ENCODE results near the gene ZBTB11. TPM values are rescaled to one million over a fixed set of nuclear protein-coding genes. Genes with fewer than 3 reads are reported as not detected.
"Not testable (repeated sequence)": the region's sequence is repeated elsewhere in the genome, so short reads cannot be mapped to it uniquely, and the experiment has no call there.

Gene ZBTB11
- total RNA-seq, 1 donor from 2014 or later, result 18.4 TPM

GRCh38 chr3:101643009-101643844 is 33.7 kb downstream of the ZBTB11 start:
- DNase-seq (ENCODE audit: low read depth, low spot score), result no peak

GRCh38 chr3:101642441-101642840 is 34.5 kb downstream of the ZBTB11 start:
- DNase-seq (ENCODE audit: low read depth, low spot score), result no peak

- not testable (repeated sequence) for DNase-seq (ENCODE audit: low read depth, low spot score)
These were observed 35.4 kb downstream of the ZBTB11 start for GRCh38 chr3:101641397-101642115.

GRCh38 chr3:101640256-101640655 is 36.7 kb downstream of the ZBTB11 start:
- no peak for DNase-seq (ENCODE audit: low read depth, low spot score)

GRCh38 chr3:101639280-101639963 is 37.5 kb downstream of the ZBTB11 start:
- no peak for DNase-seq (ENCODE audit: low read depth, low spot score)

GRCh38 chr3:101638261-101638745 is 38.6 kb downstream of the ZBTB11 start:
- DNase-seq (ENCODE audit: low read depth, low spot score), result no peak

- DNase-seq (ENCODE audit: low read depth, low spot score), result no peak
These were observed 39.5 kb downstream of the ZBTB11 start for GRCh38 chr3:101637451-101637850.

- DNase-seq (ENCODE audit: low read depth, low spot score), result no peak
These were observed 40.8 kb downstream of the ZBTB11 start for GRCh38 chr3:101635954-101636798.

- DNase-seq (ENCODE audit: low read depth, low spot score), result no peak
These were observed 41.6 kb downstream of the ZBTB11 start for GRCh38 chr3:101635345-101635744.

GRCh38 chr3:101634591-101635196 is 42.2 kb downstream of the ZBTB11 start:
- DNase-seq (ENCODE audit: low read depth, low spot score), result no peak

- no peak for DNase-seq (ENCODE audit: low read depth, low spot score)
These were observed 43.7 kb downstream of the ZBTB11 start for GRCh38 chr3:101633186-101633585.

- no peak for DNase-seq (ENCODE audit: low read depth, low spot score)
These were observed 44.3 kb downstream of the ZBTB11 start for GRCh38 chr3:101632586-101632985.

GRCh38 chr3:101631959-101632358 is 45.0 kb downstream of the ZBTB11 start:
- not testable (repeated sequence) for DNase-seq (ENCODE audit: low read depth, low spot score)

- no peak for DNase-seq (ENCODE audit: low read depth, low spot score)
These were observed 45.7 kb downstream of the ZBTB11 start for GRCh38 chr3:101631098-101631796.

GRCh38 chr3:101629219-101629618 is 47.7 kb downstream of the ZBTB11 start:
- no peak for DNase-seq (ENCODE audit: low read depth, low spot score)

- DNase-seq (ENCODE audit: low read depth, low spot score), result no peak
These were observed 51.1 kb downstream of the ZBTB11 start for GRCh38 chr3:101625879-101626278.

GRCh38 chr3:101624857-101625256 is 52.1 kb downstream of the ZBTB11 start:
- no peak for DNase-seq (ENCODE audit: low read depth, low spot score)

- DNase-seq (ENCODE audit: low read depth, low spot score), result no peak
These were observed 53.3 kb downstream of the ZBTB11 start for GRCh38 chr3:101623656-101624055.

GRCh38 chr3:101619734-101620133 is 57.2 kb downstream of the ZBTB11 start:
- DNase-seq (ENCODE audit: low read depth, low spot score), result no peak

- no peak for DNase-seq (ENCODE audit: low read depth, low spot score)
These were observed 58.2 kb downstream of the ZBTB11 start for GRCh38 chr3:101618726-101619125.
